SH-SY5Y (cell line): ENCODE measurements around the gene ERFE.

Experiments
- GATA2 ChIP-seq: IDR thresholded peaks from 2 replicates; pipeline ENCODE4 v1.6.1; 2011; ENCODE audit warnings: mild to moderate bottlenecking, low read depth, low read length
- GATA3 ChIP-seq: IDR thresholded peaks from 2 replicates; pipeline ENCODE4 v1.6.1; 2011; ENCODE audit warnings: low read depth, mild to moderate bottlenecking, low read length, moderate library complexity

DNA sequence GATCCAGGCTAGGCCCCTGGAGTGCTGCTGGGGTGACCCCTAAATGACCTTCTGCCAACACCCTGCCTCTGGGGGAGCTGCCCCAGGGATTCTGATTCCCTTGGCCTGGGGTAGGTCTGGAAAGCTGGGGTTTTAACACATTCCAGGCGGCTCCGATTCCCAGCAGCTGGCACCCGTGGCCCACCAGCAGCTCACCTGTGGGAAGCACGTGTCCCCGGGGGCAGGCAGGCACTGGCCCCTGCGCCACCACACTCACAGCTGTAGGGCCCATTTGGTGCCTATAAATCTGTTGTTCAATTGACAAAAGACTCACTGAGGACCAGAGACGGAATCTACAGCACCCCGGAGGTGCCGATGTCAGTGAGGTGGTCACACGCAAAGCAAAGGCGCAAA lies 24.4 kb upstream of the ERFE start:
- no peak for TF ChIP-seq GATA3
- no peak for TF ChIP-seq GATA2
